Panc1 (cell line): Measurements from ENCODE around the gene CNOT1. TPM values are rescaled to one million over a fixed set of nuclear protein-coding genes. Genes with fewer than 3 reads are reported as not detected.

Experiments
- ATAC-seq: fragments of 200-7000 bp; cut with Tn5 transposase; 2 replicates; pipeline ENCODE4 v1.9.1; 2020; ENCODE audit warnings: mild to moderate bottlenecking, moderate library complexity
- BruUV-seq: library from RNA; stranded (reverse); fragments of 400-500 nt; replicated peaks from 2 replicates; lab custom pipeline; 2021; lab: Mats Ljungman, UMichigan
- CTCF ChIA-PET: fragments of 300-600 bp; sonication (Branson Sonifier 250); formaldehyde crosslinking; loops from one replicate; lab custom pipeline; 2022; ENCODE audit warnings: antibody characterized with exemption; lab: Charles Lee
- POLR2A ChIA-PET: fragments of 300-600 bp; sonication (Branson Sonifier 250); formaldehyde crosslinking; loops from one replicate; lab custom pipeline; 2022; ENCODE audit warnings: antibody characterized with exemption; lab: Charles Lee
- DNase-seq: peaks from one replicate; pipeline ENCODE4 v3.0.0-alpha.2; 2010; ENCODE audit warnings: low read depth, low spot score
- H3K27ac ChIP-seq: 2 replicates; pipeline ENCODE4 v1.5.1; 2011; ENCODE audit warnings: mild to moderate bottlenecking, low read length, inconsistent platforms
- H3K27me3 ChIP-seq: fragments of 200-500 bp; sonication (Bioruptor generic); 2 replicates; pipeline ENCODE4 v1.6.0; 2014; ENCODE audit warnings: low read length, inconsistent platforms; ENCODE audit not compliant: control insufficient read depth, insufficient read depth
- H3K36me3 ChIP-seq: fragments of 200-500 bp; sonication (Bioruptor generic); 2 replicates; pipeline ENCODE4 v1.5.1; 2014; ENCODE audit warnings: inconsistent platforms, mild to moderate bottlenecking, low read length, moderate library complexity; ENCODE audit not compliant: control insufficient read depth, insufficient read depth
- H3K4me1 ChIP-seq: 2 replicates; pipeline ENCODE4 v1.5.1; 2011; ENCODE audit warnings: inconsistent platforms, mild to moderate bottlenecking, low read length, moderate library complexity; ENCODE audit not compliant: control insufficient read depth, insufficient read depth
- H3K4me3 ChIP-seq, 2 experiments: 2 replicates each; pipeline ENCODE4 v1.5.1; 2011 to 2012; ENCODE audit warnings: low read depth in 2 of 2, low read length in 2 of 2, mild to moderate bottlenecking in 2 of 2, inconsistent platforms in 1 of 2, moderate library complexity in 1 of 2
- H3K9me3 ChIP-seq: fragments of 200-500 bp; sonication (Bioruptor generic); 2 replicates; pipeline ENCODE4 v1.5.1; 2014; ENCODE audit warnings: low read depth, mild to moderate bottlenecking, inconsistent platforms, low read length, moderate library complexity; ENCODE audit not compliant: control insufficient read depth, insufficient read depth
- POLR2AphosphoS5 ChIP-seq: IDR thresholded peaks from 2 replicates; pipeline ENCODE4 v1.6.1; 2012; ENCODE audit warnings: mild to moderate bottlenecking, low read depth, low read length, moderate library complexity
- REST ChIP-seq, 2 experiments: IDR thresholded peaks; 2 replicates each; pipeline ENCODE4 v1.6.1; 2011 to 2012; ENCODE audit warnings: low read depth in 2 of 2, control low read depth in 1 of 2, low read length in 1 of 2, mild to moderate bottlenecking in 1 of 2, moderate library complexity in 1 of 2; ENCODE audit not compliant: insufficient read depth in 1 of 2
- SIN3A ChIP-seq: IDR thresholded peaks from 2 replicates; pipeline ENCODE4 v1.6.1; 2012; ENCODE audit warnings: low read depth, mild to moderate bottlenecking, low read length, moderate library complexity, borderline replicate concordance; ENCODE audit not compliant: insufficient read depth
- TCF7L2 ChIP-seq: IDR thresholded peaks from 2 replicates; pipeline ENCODE4 v1.6.1; 2011; ENCODE audit warnings: mild to moderate bottlenecking, low read depth, low read length, inconsistent platforms
- in situ Hi-C: cut with HindIII; loops from 2 replicates; pipeline ENCODE4 v1.10.0; 2016; ENCODE audit warnings: low sequenced_read_pairs, low pct_unique_long_range_greater_than_20kb
- intact Hi-C: fragments of 100-400 bp; cut with micrococcal nuclease; formaldehyde crosslinking; loops from one replicate; pipeline ENCODE4 v1.10.0; 2022; ENCODE audit not compliant: unreplicated experiment
- total RNA-seq: library from RNA; stranded (reverse); gene quantifications from one replicate; pipeline ENCODE4 v1.2.1, GENCODE V29; 2021; ENCODE audit not compliant: unreplicated experiment
- TF ChIP-seq, protein P1 (sequence below): fragments of 450-650 bp; IDR thresholded peaks from 2 replicates; pipeline ENCODE4 v1.5.1; 2017; ENCODE audit warnings: mild to moderate bottlenecking

Gene CNOT1
- total RNA-seq, 1 experiment from 2014 or later: 170 TPM

DNA sequence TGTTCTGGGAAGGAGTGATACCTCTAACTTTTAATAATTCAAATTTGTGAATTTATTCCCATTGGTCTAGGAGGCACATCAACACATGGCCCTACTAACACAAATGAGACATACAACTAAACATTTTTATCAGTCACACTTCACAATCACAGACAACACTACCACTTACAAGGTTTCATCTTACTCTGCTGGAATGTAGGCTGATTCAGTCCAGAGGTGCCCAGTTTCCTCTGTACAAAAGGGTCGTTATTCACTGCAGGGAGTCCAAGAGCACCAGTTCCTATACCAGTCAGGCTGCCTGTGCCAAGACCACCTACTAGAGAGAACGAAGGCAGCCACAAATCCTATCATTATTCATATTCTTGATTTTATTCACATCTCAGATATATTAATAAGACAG, 72.9 kb downstream of the CNOT1 start:
- Histone ChIP-seq H3K27ac (no peak overlapping the region), H3K36me3 (peaks cover 53% of the 10 kb centered on the region), H3K9me3 (no peaks in the 10 kb centered on the region), H3K27me3 (no peaks in the 10 kb centered on the region), H3K4me1 (no peaks in the 10 kb centered on the region), H3K4me3 (no peak overlapping the region)
- DNase-seq (no peak), ATAC-seq (no peak)
- intact Hi-C loops: no loop called here
- BruUV-seq: no TSS peak
- TF ChIP-seq TCF7L2 (no peak), SIN3A (no peak), REST (IDR thresholded peaks at IDR 0.05; ENCODE audit: insufficient read depth in 1 of 2, low read depth in 2 of 2, low read length in 1 of 2) (no peak), POLR2AphosphoS5 (no peak)
- TF ChIP-seq, protein P1, sequence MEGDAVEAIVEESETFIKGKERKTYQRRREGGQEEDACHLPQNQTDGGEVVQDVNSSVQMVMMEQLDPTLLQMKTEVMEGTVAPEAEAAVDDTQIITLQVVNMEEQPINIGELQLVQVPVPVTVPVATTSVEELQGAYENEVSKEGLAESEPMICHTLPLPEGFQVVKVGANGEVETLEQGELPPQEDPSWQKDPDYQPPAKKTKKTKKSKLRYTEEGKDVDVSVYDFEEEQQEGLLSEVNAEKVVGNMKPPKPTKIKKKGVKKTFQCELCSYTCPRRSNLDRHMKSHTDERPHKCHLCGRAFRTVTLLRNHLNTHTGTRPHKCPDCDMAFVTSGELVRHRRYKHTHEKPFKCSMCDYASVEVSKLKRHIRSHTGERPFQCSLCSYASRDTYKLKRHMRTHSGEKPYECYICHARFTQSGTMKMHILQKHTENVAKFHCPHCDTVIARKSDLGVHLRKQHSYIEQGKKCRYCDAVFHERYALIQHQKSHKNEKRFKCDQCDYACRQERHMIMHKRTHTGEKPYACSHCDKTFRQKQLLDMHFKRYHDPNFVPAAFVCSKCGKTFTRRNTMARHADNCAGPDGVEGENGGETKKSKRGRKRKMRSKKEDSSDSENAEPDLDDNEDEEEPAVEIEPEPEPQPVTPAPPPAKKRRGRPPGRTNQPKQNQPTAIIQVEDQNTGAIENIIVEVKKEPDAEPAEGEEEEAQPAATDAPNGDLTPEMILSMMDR: no peak
- CTCF ChIA-PET: no interaction called here
- in situ Hi-C loops: no loop called here
- POLR2A ChIA-PET: no interaction called here

- no peak for ATAC-seq
These were observed 78.1 kb downstream of the CNOT1 start for GRCh38 chr16:58551496-58551895.

More at GRCh38 chr16:58551496-58551895, 78.1 kb downstream of the CNOT1 start:
- no peaks in the 10 kb centered on the region for H3K4me1 ChIP-seq
- no peak overlapping the region for H3K27ac ChIP-seq
- DNase-seq: no peak
- H3K9me3 ChIP-seq: no peaks in the 10 kb centered on the region
- BruUV-seq: no TSS peak
- in situ Hi-C loops (no loop called here), intact Hi-C loops (no loop called here)
- no peak overlapping the region for H3K4me3 ChIP-seq
- ChIA-PET CTCF (no interaction called here), POLR2A (interaction anchor here (1.0 kb wide), 1 partner anchor 32 kb away, joined by 3 read pairs; no protein-coding TSS in a partner anchor)
- TF ChIP-seq TCF7L2 (no peak), POLR2AphosphoS5 (no peak), SIN3A (no peak), REST (IDR thresholded peaks at IDR 0.05; ENCODE audit: insufficient read depth in 1 of 2, low read depth in 2 of 2, low read length in 1 of 2) (no peak)
- TF ChIP-seq, protein P1: no peak
- no peaks in the 10 kb centered on the region for H3K27me3 ChIP-seq
- peaks cover 65% of the 10 kb centered on the region for H3K36me3 ChIP-seq
